ENCODE measurements around the gene TMCO4. TPM values are rescaled to one million over a fixed set of nuclear protein-coding genes. Genes with fewer than 3 reads are reported as not detected.
A peak's percentile ranks its signal among the peaks of the same experiment; 100 is the strongest.

Gene TMCO4
- polyA plus RNA-seq, 4 donors, result 13.1 to 59.0 (median 37.0) TPM

DNA sequence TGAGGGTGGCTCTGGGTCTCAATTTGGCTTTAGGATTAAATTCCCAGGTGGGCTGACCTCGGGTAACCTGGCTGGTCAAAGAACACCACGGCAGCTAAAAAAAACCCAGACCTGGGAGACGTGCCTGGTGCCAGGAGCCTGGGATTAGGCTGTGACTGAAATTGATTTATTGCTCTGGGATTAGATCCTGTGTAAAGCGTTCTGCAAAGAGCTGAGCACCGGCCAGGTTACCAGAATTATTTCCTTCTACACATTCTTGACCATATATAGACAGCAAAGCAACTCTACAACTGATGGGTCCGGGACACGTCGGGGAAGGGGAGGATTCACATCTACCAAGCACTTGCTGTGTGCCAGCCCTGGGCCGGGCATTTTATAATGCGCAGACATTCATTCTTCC is 45.2 kb downstream of the TMCO4 start:
- FAIRE-seq (no peak), DNase-seq (peak; percentile 57 to 96)
- 10 to 52% (median 48%) methylated on average over 10 of the region's 10 CpGs for WGBS, 3 donors
- H3K36me3 ChIP-seq (ENCODE audit: control insufficient read depth in 3 of 3, insufficient read depth in 2 of 3, low read depth in 1 of 3, low read length in 3 of 3), result peaks cover 0 to 11% (median 2%) of the 10 kb centered on the region in 3 donors
- no peak overlapping the region for H3K4me3 ChIP-seq (ENCODE audit: low read depth in 1 of 3, low read length in 3 of 3)
- peaks cover 0 to 9% of the 10 kb centered on the region in 2 donors for H3K9me3 ChIP-seq (ENCODE audit: control insufficient read depth in 2 of 2, insufficient read depth in 1 of 2, low read depth in 1 of 2, low read length in 1 of 2)
- peaks cover 0 to 48% (median 11%) of the 10 kb centered on the region in 3 donors for H3K4me1 ChIP-seq (ENCODE audit: control insufficient read depth in 3 of 3, insufficient read depth in 2 of 3, low read depth in 1 of 3, low read length in 2 of 3)
- H3K27me3 ChIP-seq (ENCODE audit: control insufficient read depth in 3 of 3, insufficient read depth in 3 of 3, low read length in 3 of 3), result no peaks in the 10 kb centered on the region
- peak overlapping the region; percentile 36 to 95 (median 80) for H3K27ac ChIP-seq (ENCODE audit: low read depth in 1 of 3, low read length in 2 of 3)

GRCh38 chr1:19752083-19752696 is 47.5 kb downstream of the TMCO4 start:
- DNase-seq, result peak; percentile 74 to 86

DNA sequence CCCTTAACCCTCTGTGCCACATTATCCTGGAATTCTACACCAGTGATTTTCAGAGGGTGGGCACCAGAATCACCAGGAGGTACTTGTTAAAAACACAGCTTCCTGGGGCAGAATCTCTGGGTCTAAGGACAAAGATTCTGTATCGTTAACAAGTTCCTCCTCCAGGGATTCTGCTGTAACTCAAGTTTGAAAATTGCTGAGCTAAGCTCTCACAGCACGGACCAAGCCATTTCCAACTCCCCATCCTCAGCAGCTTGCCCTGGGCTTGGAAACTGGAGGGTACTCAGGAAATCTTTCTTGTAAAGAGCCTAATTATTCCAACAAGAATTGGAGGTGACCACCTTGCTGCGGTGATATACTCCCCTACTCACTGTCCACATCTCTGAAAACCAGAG is 48.8 kb downstream of the TMCO4 start:
- peaks cover 0 to 20% (median 3%) of the 10 kb centered on the region in 3 donors for H3K36me3 ChIP-seq (ENCODE audit: control insufficient read depth in 3 of 3, insufficient read depth in 2 of 3, low read depth in 1 of 3, low read length in 3 of 3)
- H3K4me1 ChIP-seq (ENCODE audit: control insufficient read depth in 3 of 3, insufficient read depth in 2 of 3, low read depth in 1 of 3, low read length in 2 of 3), result peaks cover 3 to 62% (median 12%) of the 10 kb centered on the region in 3 donors
- no peak for FAIRE-seq

More at GRCh38 chr1:19752083-19752696, 47.5 kb downstream of the TMCO4 start:
- WGBS, 3 donors, result 39 to 68% (median 63%) methylated on average over 9 of the region's 9 CpGs
- Histone ChIP-seq H3K4me1 (ENCODE audit: control insufficient read depth in 3 of 3, insufficient read depth in 2 of 3, low read depth in 1 of 3, low read length in 2 of 3) (peaks cover under 1 to 58% (median 11%) of the 10 kb centered on the region in 3 donors), H3K27me3 (ENCODE audit: control insufficient read depth in 3 of 3, insufficient read depth in 3 of 3, low read length in 3 of 3) (no peaks in the 10 kb centered on the region), H3K27ac (ENCODE audit: low read depth in 1 of 3, low read length in 2 of 3) (peak overlapping the region; percentile 24 to 75 (median 68)), H3K36me3 (ENCODE audit: control insufficient read depth in 3 of 3, insufficient read depth in 2 of 3, low read depth in 1 of 3, low read length in 3 of 3) (peaks cover 0 to 11% (median 1%) of the 10 kb centered on the region in 3 donors), H3K4me3 (ENCODE audit: low read depth in 1 of 3, low read length in 3 of 3) (no peak overlapping the region), H3K9me3 (ENCODE audit: control insufficient read depth in 2 of 2, insufficient read depth in 1 of 2, low read depth in 1 of 2, low read length in 1 of 2) (peaks cover 0 to 7% of the 10 kb centered on the region in 2 donors)
- FAIRE-seq, result no peak

DNA sequence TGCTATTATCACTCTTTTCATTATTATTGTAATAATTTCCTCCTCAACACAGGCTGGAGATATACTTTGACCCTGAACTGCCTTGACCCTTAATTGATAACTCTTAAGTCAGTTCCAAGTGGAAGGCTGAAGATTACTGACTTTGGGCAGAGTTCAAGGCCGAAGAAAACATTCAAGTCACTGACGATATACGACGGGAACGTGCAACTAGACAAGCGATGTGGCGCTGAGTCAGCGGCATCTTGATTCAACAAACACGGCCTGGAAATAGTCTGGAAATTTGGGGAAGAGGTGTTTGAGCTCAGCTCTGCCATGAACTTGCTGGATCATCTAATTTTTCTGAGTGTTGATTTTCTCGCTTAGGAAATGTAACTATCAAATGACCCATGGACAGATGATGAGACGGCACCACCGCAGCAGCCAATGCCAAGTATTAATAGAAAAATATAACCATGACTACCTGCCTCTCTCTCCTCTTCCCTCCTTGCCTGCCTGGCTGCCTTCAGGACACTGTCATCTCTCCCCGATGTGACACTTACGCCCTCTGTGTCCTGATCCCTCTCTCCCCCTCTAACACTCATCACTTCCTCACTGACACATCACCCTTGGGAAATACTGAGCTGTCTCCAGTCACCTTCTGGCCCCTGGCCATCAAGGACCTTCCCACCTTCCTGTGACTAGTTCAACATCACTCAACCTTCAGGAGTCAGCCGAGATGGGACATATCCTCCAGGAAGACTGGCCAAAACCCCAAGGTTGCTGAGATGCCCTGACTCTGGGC is 49.4 kb downstream of the TMCO4 start:
- H3K4me1 ChIP-seq (ENCODE audit: control insufficient read depth in 3 of 3, insufficient read depth in 2 of 3, low read depth in 1 of 3, low read length in 2 of 3), result peaks cover 3 to 62% (median 12%) of the 10 kb centered on the region in 3 donors
- FAIRE-seq (peak; percentile 36), DNase-seq (peak; percentile 73 to 99)
- H3K36me3 ChIP-seq (ENCODE audit: control insufficient read depth in 3 of 3, insufficient read depth in 2 of 3, low read depth in 1 of 3, low read length in 3 of 3), result peaks cover 0 to 22% (median 3%) of the 10 kb centered on the region in 3 donors
- H3K27ac ChIP-seq (ENCODE audit: low read depth in 1 of 3, low read length in 2 of 3), result peak overlapping the region; percentile 25 to 70 (median 46)
- H3K4me3 ChIP-seq (ENCODE audit: low read depth in 1 of 3, low read length in 3 of 3), result no peak overlapping the region
- no peaks in the 10 kb centered on the region for H3K27me3 ChIP-seq (ENCODE audit: control insufficient read depth in 3 of 3, insufficient read depth in 3 of 3, low read length in 3 of 3)
- H3K9me3 ChIP-seq (ENCODE audit: control insufficient read depth in 2 of 2, insufficient read depth in 1 of 2, low read depth in 1 of 2, low read length in 1 of 2), result peaks cover 0 to 3% of the 10 kb centered on the region in 2 donors
- 34 to 68% (median 52%) methylated on average over 15 of the region's 15 CpGs for WGBS, 3 donors

More for the DNA sequence above, 48.8 kb downstream of the TMCO4 start:
- Histone ChIP-seq H3K27ac (ENCODE audit: low read depth in 1 of 3, low read length in 2 of 3) (peak overlapping the region; percentile 16 to 70 (median 46)), H3K9me3 (ENCODE audit: control insufficient read depth in 2 of 2, insufficient read depth in 1 of 2, low read depth in 1 of 2, low read length in 1 of 2) (peaks cover 0 to 3% of the 10 kb centered on the region in 2 donors), H3K4me3 (ENCODE audit: low read depth in 1 of 3, low read length in 3 of 3) (no peak overlapping the region), H3K27me3 (ENCODE audit: control insufficient read depth in 3 of 3, insufficient read depth in 3 of 3, low read length in 3 of 3) (no peaks in the 10 kb centered on the region)
- 70 to 89% (median 77%) methylated on average over 3 of the region's 3 CpGs for WGBS, 3 donors
- no peak for DNase-seq

GRCh38 chr1:19749685-19750084 is 50.0 kb downstream of the TMCO4 start:
- H3K4me3 ChIP-seq (ENCODE audit: low read depth in 1 of 3, low read length in 3 of 3), result no peak overlapping the region
- peaks cover 3 to 62% (median 14%) of the 10 kb centered on the region in 3 donors for H3K4me1 ChIP-seq (ENCODE audit: control insufficient read depth in 3 of 3, insufficient read depth in 2 of 3, low read depth in 1 of 3, low read length in 2 of 3)
- peak overlapping the region; percentile 25 to 76 (median 57) for H3K27ac ChIP-seq (ENCODE audit: low read depth in 1 of 3, low read length in 2 of 3)
- DNase-seq (no peak), FAIRE-seq (no peak)
- WGBS, 3 donors, result 95 to 100% (median 96%) methylated on average over 1 of the region's 1 CpG
- peaks cover 0 to 3% of the 10 kb centered on the region in 2 donors for H3K9me3 ChIP-seq (ENCODE audit: control insufficient read depth in 2 of 2, insufficient read depth in 1 of 2, low read depth in 1 of 2, low read length in 1 of 2)
- H3K36me3 ChIP-seq (ENCODE audit: control insufficient read depth in 3 of 3, insufficient read depth in 2 of 3, low read depth in 1 of 3, low read length in 3 of 3), result peaks cover 0 to 22% (median 3%) of the 10 kb centered on the region in 3 donors
- H3K27me3 ChIP-seq (ENCODE audit: control insufficient read depth in 3 of 3, insufficient read depth in 3 of 3, low read length in 3 of 3), result no peaks in the 10 kb centered on the region

DNA sequence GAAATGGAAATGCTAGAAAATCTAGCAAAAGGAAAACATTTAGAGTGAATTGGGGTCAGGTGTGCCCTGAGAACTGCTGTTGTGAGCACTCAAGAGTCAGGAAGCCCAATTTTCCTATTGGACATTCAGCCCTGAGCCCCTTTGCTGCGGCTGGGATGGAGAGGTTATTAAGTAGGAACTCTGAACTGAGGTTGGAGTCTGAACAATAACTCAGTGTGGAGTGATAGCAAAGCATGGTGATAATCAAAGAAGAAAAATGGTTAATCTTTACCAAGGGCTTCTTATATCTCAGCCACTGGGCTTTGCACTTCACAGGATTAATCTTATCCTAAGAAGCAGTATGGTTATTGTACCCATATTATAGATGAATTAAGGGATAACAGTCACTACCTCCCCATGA is 52.0 kb downstream of the TMCO4 start:
- Histone ChIP-seq H3K36me3 (ENCODE audit: control insufficient read depth in 3 of 3, insufficient read depth in 2 of 3, low read depth in 1 of 3, low read length in 3 of 3) (peaks cover 0 to 25% (median 3%) of the 10 kb centered on the region in 3 donors), H3K4me3 (ENCODE audit: low read depth in 1 of 3, low read length in 3 of 3) (no peak overlapping the region), H3K9me3 (ENCODE audit: control insufficient read depth in 2 of 2, insufficient read depth in 1 of 2, low read depth in 1 of 2, low read length in 1 of 2) (peaks cover 0 to 3% of the 10 kb centered on the region in 2 donors), H3K4me1 (ENCODE audit: control insufficient read depth in 3 of 3, insufficient read depth in 2 of 3, low read depth in 1 of 3, low read length in 2 of 3) (peaks cover 3 to 73% (median 14%) of the 10 kb centered on the region in 3 donors), H3K27me3 (ENCODE audit: control insufficient read depth in 3 of 3, insufficient read depth in 3 of 3, low read length in 3 of 3) (no peaks in the 10 kb centered on the region), H3K27ac (ENCODE audit: low read depth in 1 of 3, low read length in 2 of 3) (peak overlapping the region; percentile 17 to 83 (median 62))
- 23 to 61% (median 46%) methylated on average over 1 of the region's 1 CpG for WGBS, 3 donors
- peak; percentile 61 for FAIRE-seq
- peak; percentile 77 to 92 for DNase-seq

- peaks cover 0 to 30% (median 3%) of the 10 kb centered on the region in 3 donors for H3K36me3 ChIP-seq (ENCODE audit: control insufficient read depth in 3 of 3, insufficient read depth in 2 of 3, low read depth in 1 of 3, low read length in 3 of 3)
- WGBS, 3 donors, result 92 to 100% (median 98%) methylated on average over 1 of the region's 1 CpG
- H3K4me3 ChIP-seq (ENCODE audit: low read depth in 1 of 3, low read length in 3 of 3), result no peak overlapping the region
- H3K4me1 ChIP-seq (ENCODE audit: control insufficient read depth in 3 of 3, insufficient read depth in 2 of 3, low read depth in 1 of 3, low read length in 2 of 3), result peaks cover 3 to 49% (median 12%) of the 10 kb centered on the region in 3 donors
- H3K27ac ChIP-seq (ENCODE audit: low read depth in 1 of 3, low read length in 2 of 3), result peak overlapping the region in 2 of 3 donors; percentile 37 to 94
- FAIRE-seq, result no peak
- no peaks in the 10 kb centered on the region for H3K27me3 ChIP-seq (ENCODE audit: control insufficient read depth in 3 of 3, insufficient read depth in 3 of 3, low read length in 3 of 3)
- peaks cover 0 to 3% of the 10 kb centered on the region in 2 donors for H3K9me3 ChIP-seq (ENCODE audit: control insufficient read depth in 2 of 2, insufficient read depth in 1 of 2, low read depth in 1 of 2, low read length in 1 of 2)
- DNase-seq, result no peak
Observed at GRCh38 chr1:19744886-19745285, 54.8 kb downstream of the TMCO4 start.

GRCh38 chr1:19744335-19744743 is 55.4 kb downstream of the TMCO4 start:
- FAIRE-seq (no peak), DNase-seq (peak; percentile 60 to 90)
- WGBS, 3 donors, result 61 to 78% (median 69%) methylated on average over 4 of the region's 4 CpGs
- peaks cover 0 to 34% (median 3%) of the 10 kb centered on the region in 3 donors for H3K36me3 ChIP-seq (ENCODE audit: control insufficient read depth in 3 of 3, insufficient read depth in 2 of 3, low read depth in 1 of 3, low read length in 3 of 3)
- no peak overlapping the region for H3K4me3 ChIP-seq (ENCODE audit: low read depth in 1 of 3, low read length in 3 of 3)
- H3K4me1 ChIP-seq (ENCODE audit: control insufficient read depth in 3 of 3, insufficient read depth in 2 of 3, low read depth in 1 of 3, low read length in 2 of 3), result peaks cover 7 to 44% (median 13%) of the 10 kb centered on the region in 3 donors
- no peaks in the 10 kb centered on the region for H3K27me3 ChIP-seq (ENCODE audit: control insufficient read depth in 3 of 3, insufficient read depth in 3 of 3, low read length in 3 of 3)
- peak overlapping the region; percentile 26 to 94 (median 83) for H3K27ac ChIP-seq (ENCODE audit: low read depth in 1 of 3, low read length in 2 of 3)
- H3K9me3 ChIP-seq (ENCODE audit: control insufficient read depth in 2 of 2, insufficient read depth in 1 of 2, low read depth in 1 of 2, low read length in 1 of 2), result peaks cover 0 to under 1% of the 10 kb centered on the region in 2 donors

Measured in small intestine (tissue), 7 donors.